ENCODE data around the gene NME3. TPM values are rescaled to one million over a fixed set of nuclear protein-coding genes. Genes with fewer than 3 reads are reported as not detected.

Gene NME3
- total and polyA plus RNA-seq, 2 donors from 2014 or later, result 70.8 to 123 TPM

- intact Hi-C loops (cut with DNase I), result no loop called here
- DNase-seq (no peak), FAIRE-seq (no peak)
- Histone ChIP-seq H3K9ac (ENCODE audit: low read length in 3 of 3) (no peak overlapping the region), H3K27me3 (ENCODE audit: control insufficient read depth, insufficient read depth, low read length) (no peaks in the 10 kb centered on the region), H3K27ac (ENCODE audit: low read depth in 2 of 2, low read length in 2 of 2) (no peak overlapping the region), H3K4me1 (ENCODE audit: control insufficient read depth in 2 of 3, insufficient read depth in 2 of 3, low read depth in 1 of 3, low read length in 3 of 3) (no peaks in the 10 kb centered on the region), H3K36me3 (ENCODE audit: control insufficient read depth in 2 of 3, insufficient read depth in 3 of 3, low read length in 3 of 3) (peaks cover 0 to 28% (median 8%) of the 10 kb centered on the region in 3 donors), H3K9me3 (ENCODE audit: control insufficient read depth in 2 of 3, insufficient read depth in 1 of 3, low read length in 3 of 3) (no peaks in the 10 kb centered on the region), H3K4me3 (ENCODE audit: low read length in 3 of 3) (no peak overlapping the region)
- TF ChIP-seq CTCF (IDR thresholded peaks at IDR 0.05; ENCODE audit: borderline replicate concordance, extremely low read depth, insufficient read depth), result no peak
Measured at GRCh38 chr16:1810536-1810935, 39.2 kb upstream of the NME3 start.

DNA sequence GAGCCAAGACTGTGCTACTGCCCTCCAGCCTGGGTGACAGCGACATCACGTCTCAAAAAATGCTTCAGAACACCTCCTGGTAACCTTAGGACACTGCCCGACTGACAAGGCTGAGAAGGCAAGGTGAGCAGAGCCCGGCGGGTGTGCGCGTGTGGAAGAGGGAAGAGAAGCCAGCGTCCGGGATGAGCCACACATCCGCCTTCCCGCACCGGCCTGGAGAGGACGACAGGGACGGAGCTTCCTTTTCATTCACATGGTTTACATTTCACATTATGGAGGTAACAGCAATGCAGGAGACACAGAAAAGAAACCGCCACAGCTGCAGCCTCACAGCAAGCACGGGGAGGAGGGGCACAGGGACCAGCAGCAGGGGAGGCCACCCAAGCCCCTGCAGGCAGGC lies 38.8 kb upstream of the NME3 start:
- Histone ChIP-seq H3K27me3 (ENCODE audit: control insufficient read depth, insufficient read depth, low read length) (no peaks in the 10 kb centered on the region), H3K36me3 (ENCODE audit: control insufficient read depth in 2 of 3, insufficient read depth in 3 of 3, low read length in 3 of 3) (peaks cover 0 to 24% (median 8%) of the 10 kb centered on the region in 3 donors), H3K4me1 (ENCODE audit: control insufficient read depth in 2 of 3, insufficient read depth in 2 of 3, low read depth in 1 of 3, low read length in 3 of 3) (no peaks in the 10 kb centered on the region), H3K4me3 (ENCODE audit: low read length in 3 of 3) (no peak overlapping the region), H3K9me3 (ENCODE audit: control insufficient read depth in 2 of 3, insufficient read depth in 1 of 3, low read length in 3 of 3) (no peaks in the 10 kb centered on the region), H3K9ac (ENCODE audit: low read length in 3 of 3) (no peak overlapping the region), H3K27ac (ENCODE audit: low read depth in 2 of 2, low read length in 2 of 2) (no peak overlapping the region)
- DNase-seq (no peak), FAIRE-seq (no peak)
- TF ChIP-seq CTCF (IDR thresholded peaks at IDR 0.05; ENCODE audit: borderline replicate concordance, extremely low read depth, insufficient read depth), result no peak
- intact Hi-C loops (cut with DNase I), result no loop called here

GRCh38 chr16:1809281-1809801 lies 38.0 kb upstream of the NME3 start:
- Histone ChIP-seq H3K4me3 (ENCODE audit: low read length in 3 of 3) (no peak overlapping the region), H3K9ac (ENCODE audit: low read length in 3 of 3) (no peak overlapping the region), H3K4me1 (ENCODE audit: control insufficient read depth in 2 of 3, insufficient read depth in 2 of 3, low read depth in 1 of 3, low read length in 3 of 3) (no peaks in the 10 kb centered on the region), H3K27ac (ENCODE audit: low read depth in 2 of 2, low read length in 2 of 2) (no peak overlapping the region), H3K9me3 (ENCODE audit: control insufficient read depth in 2 of 3, insufficient read depth in 1 of 3, low read length in 3 of 3) (no peaks in the 10 kb centered on the region), H3K36me3 (ENCODE audit: control insufficient read depth in 2 of 3, insufficient read depth in 3 of 3, low read length in 3 of 3) (peaks cover 0 to 21% (median 8%) of the 10 kb centered on the region in 3 donors), H3K27me3 (ENCODE audit: control insufficient read depth, insufficient read depth, low read length) (no peaks in the 10 kb centered on the region)
- FAIRE-seq (no peak), DNase-seq (peak in 1 of 5 donors; percentile 72)
- no peak for TF ChIP-seq CTCF (IDR thresholded peaks at IDR 0.05; ENCODE audit: borderline replicate concordance, extremely low read depth, insufficient read depth)
- intact Hi-C loops (cut with DNase I), result no loop called here

DNA sequence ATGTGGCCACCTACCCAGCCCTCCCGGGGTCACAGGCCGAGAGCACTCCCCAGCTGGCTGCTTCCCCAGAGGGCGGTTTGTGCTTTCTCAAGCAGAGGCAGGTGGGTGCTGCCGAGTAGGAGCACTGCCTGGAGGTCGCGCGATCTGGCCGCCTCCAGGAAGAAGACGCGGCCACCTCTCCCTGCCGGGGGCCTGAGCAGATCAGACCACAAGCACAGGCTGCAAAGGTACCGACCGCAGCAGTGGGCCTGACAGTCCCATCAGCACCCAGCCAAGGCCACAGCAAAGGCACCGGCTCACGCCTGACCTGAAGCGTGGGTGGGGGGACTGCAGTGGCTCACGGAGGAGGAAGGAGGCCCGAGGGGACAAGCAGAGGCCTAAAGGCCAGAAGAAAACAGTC lies 37.3 kb upstream of the NME3 start:
- H3K4me3 ChIP-seq (ENCODE audit: low read length in 3 of 3), result no peak overlapping the region
- no peak for TF ChIP-seq CTCF (IDR thresholded peaks at IDR 0.05; ENCODE audit: borderline replicate concordance, extremely low read depth, insufficient read depth)
- no peaks in the 10 kb centered on the region for H3K27me3 ChIP-seq (ENCODE audit: control insufficient read depth, insufficient read depth, low read length)
- H3K9me3 ChIP-seq (ENCODE audit: control insufficient read depth in 2 of 3, insufficient read depth in 1 of 3, low read length in 3 of 3), result no peaks in the 10 kb centered on the region
- no peaks in the 10 kb centered on the region for H3K4me1 ChIP-seq (ENCODE audit: control insufficient read depth in 2 of 3, insufficient read depth in 2 of 3, low read depth in 1 of 3, low read length in 3 of 3)
- DNase-seq, result peak in 1 of 5 donors; percentile 41
- intact Hi-C loops (cut with DNase I), result no loop called here
- H3K27ac ChIP-seq (ENCODE audit: low read depth in 2 of 2, low read length in 2 of 2), result no peak overlapping the region
- H3K36me3 ChIP-seq (ENCODE audit: control insufficient read depth in 2 of 3, insufficient read depth in 3 of 3, low read length in 3 of 3), result peaks cover 0 to 21% (median 7%) of the 10 kb centered on the region in 3 donors
- no peak overlapping the region for H3K9ac ChIP-seq (ENCODE audit: low read length in 3 of 3)
- FAIRE-seq, result no peak
